ENCODE data around the gene ALAD. TPM values are rescaled to one million over a fixed set of nuclear protein-coding genes. Genes with fewer than 3 reads are reported as not detected.
A peak's percentile ranks its signal among the peaks of the same experiment; 100 is the strongest.

The ALAD gene
- total and polyA plus RNA-seq, 2 of the 13 experiments (the other 11 are each of a cell fraction or from before 2014, with no cell fraction given): 21.8 to 30.1 TPM

GRCh38 chr9:113410207-113410864 is 9.3 kb upstream of the ALAD start, which contains the start of the genes C9orf43 and POLE3 (continued):
- TF ChIP-seq ATM (IDR thresholded peaks at IDR 0.05; ENCODE audit: borderline replicate concordance) (no peak), ZNF710 (CRISPR knock-in tag; IDR thresholded peaks at IDR 0.05; ENCODE audit: borderline replicate concordance) (peak; percentile 94; the same call in 1 of the 2 replicates), ZNF558 (CRISPR knock-in tag; IDR thresholded peaks at IDR 0.05; ENCODE audit: borderline replicate concordance) (peak; percentile 81; the same call in 1 of the 2 replicates), ARHGAP35 (CRISPR knock-in tag; IDR thresholded peaks at IDR 0.05; ENCODE audit: borderline replicate concordance) (peak; percentile 76), NFYB (CRISPR knock-in tag; IDR thresholded peaks at IDR 0.05) (0 out of 2 replicates have a peak, but pooled peaks have one; percentile 25), DRAP1 (CRISPR knock-in tag; IDR thresholded peaks at IDR 0.05) (0 out of 2 replicates have a peak, but pooled peaks have one; percentile 54), ZBTB26 (CRISPR knock-in tag; IDR thresholded peaks at IDR 0.05; ENCODE audit: borderline replicate concordance) (no peak; the same call in 1 of the 2 replicates), HNRNPLL (IDR thresholded peaks at IDR 0.05; ENCODE audit: low read depth, low read length, poor library complexity, severe bottlenecking) (peak; percentile 88), ZNF260 (CRISPR knock-in tag; IDR thresholded peaks at IDR 0.05; ENCODE audit: borderline replicate concordance, low read depth) (peak; percentile 60; the same call in 1 of the 2 replicates), SNRNP70 (IDR thresholded peaks at IDR 0.05; ENCODE audit: low read depth, low read length) (no peak), ZNF879 (CRISPR knock-in tag; IDR thresholded peaks at IDR 0.05) (0 out of 2 replicates have a peak, but pooled peaks have one; percentile 82), STAT5B (CRISPR knock-in tag; IDR thresholded peaks at IDR 0.05) (no peak), ONECUT2 (CRISPR knock-in tag; IDR thresholded peaks at IDR 0.05) (peak; percentile 21; the same call in 1 of the 2 replicates), ZNF335 (CRISPR knock-in tag; IDR thresholded peaks at IDR 0.05) (peak; percentile 99), LCORL (IDR thresholded peaks at IDR 0.05) (no peak), LCORL (CRISPR knock-in tag; IDR thresholded peaks at IDR 0.05) (peak; percentile 90), ZSCAN22 (CRISPR knock-in tag; IDR thresholded peaks at IDR 0.05) (no peak), U2AF2 (IDR thresholded peaks at IDR 0.05; ENCODE audit: low read depth, low read length) (no peak), ZNF253 (CRISPR knock-in tag; IDR thresholded peaks at IDR 0.05; ENCODE audit: borderline replicate concordance) (no peak), SNAPC2 (CRISPR knock-in tag; IDR thresholded peaks at IDR 0.05) (peak; percentile 91), RBM39 (IDR thresholded peaks at IDR 0.05; ENCODE audit: low read depth, low read length, poor library complexity, severe bottlenecking) (peak; percentile 85), ZNF781 (CRISPR knock-in tag; IDR thresholded peaks at IDR 0.05; ENCODE audit: borderline replicate concordance, not compliant biosample characterization) (no peak), SIN3B (IDR thresholded peaks at IDR 0.05; ENCODE audit: low read length) (peak; percentile 85), MYNN (CRISPR knock-in tag; IDR thresholded peaks at IDR 0.05; ENCODE audit: low read depth) (no peak), LBX2 (CRISPR knock-in tag; IDR thresholded peaks at IDR 0.05; ENCODE audit: borderline replicate concordance) (no peak)

Measured in HepG2 (cell line).